ENCODE measurements around the gene RORB. TPM values are rescaled to one million over a fixed set of nuclear protein-coding genes. Genes with fewer than 3 reads are reported as not detected.

RORB gene
- total RNA-seq, 1 experiment from 2014 or later = 8.7 TPM

GRCh38 chr9:74697535-74697934 is 200.4 kb downstream of the RORB start:
- no peaks in the 10 kb centered on the region for H3K9me3 Mint-ChIP-seq
- H3K4me1 Mint-ChIP-seq = no peaks in the 10 kb centered on the region
- no peaks in the 10 kb centered on the region for H3K36me3 Mint-ChIP-seq
- no peak overlapping the region for H3K4me3 Mint-ChIP-seq
- ChIA-PET POLR2A (no interaction called here), CTCF (no interaction called here)
- no peak overlapping the region for H3K27ac Mint-ChIP-seq
- no peak for ATAC-seq
- DNase-seq (ENCODE audit: low spot score) = no peak
- no peaks in the 10 kb centered on the region for H3K27me3 Mint-ChIP-seq (ENCODE audit: low read depth)
- TF ChIP-seq MXD4 (CRISPR knock-in tag; IDR thresholded peaks at IDR 0.05; ENCODE audit: borderline replicate concordance) (no peak), NFE2L1 (CRISPR knock-in tag; IDR thresholded peaks at IDR 0.05) (no peak), KAT7 (CRISPR knock-in tag; IDR thresholded peaks at IDR 0.05; ENCODE audit: borderline replicate concordance) (no peak), MYBL2 (CRISPR knock-in tag; IDR thresholded peaks at IDR 0.05) (no peak), E2F5 (CRISPR knock-in tag; IDR thresholded peaks at IDR 0.05) (no peak), ZBTB21 (CRISPR knock-in tag; IDR thresholded peaks at IDR 0.05; ENCODE audit: borderline replicate concordance) (no peak), CTCF (IDR thresholded peaks at IDR 0.05) (no peak), HMGA2 (CRISPR knock-in tag; IDR thresholded peaks at IDR 0.05) (no peak), USF2 (CRISPR knock-in tag; IDR thresholded peaks at IDR 0.05) (no peak), ATF6 (CRISPR knock-in tag; IDR thresholded peaks at IDR 0.05) (no peak), ZNF138 (CRISPR knock-in tag; conservative IDR thresholded peaks at IDR 0.05) (no peak), ZNF671 (CRISPR knock-in tag; IDR thresholded peaks at IDR 0.05) (no peak), ZNF281 (CRISPR knock-in tag; IDR thresholded peaks at IDR 0.05) (no peak), E2F1 (CRISPR knock-in tag; IDR thresholded peaks at IDR 0.05) (no peak), AFF4 (CRISPR knock-in tag; IDR thresholded peaks at IDR 0.05; ENCODE audit: borderline replicate concordance) (no peak), MLX (CRISPR knock-in tag; IDR thresholded peaks at IDR 0.05) (no peak), STAT6 (CRISPR knock-in tag; conservative IDR thresholded peaks at IDR 0.05; ENCODE audit: low read depth) (no peak), PREB (CRISPR knock-in tag; IDR thresholded peaks at IDR 0.05; ENCODE audit: borderline replicate concordance) (no peak), ATF3 (CRISPR knock-in tag; conservative IDR thresholded peaks at IDR 0.05) (no peak)
